Activated CD4-positive, alpha-beta T cell treated with anti-CD3 and anti-CD28 coated beads, Interleukin-2, Interleukin-6, amounts not matched to agents 100 ng/mL and 50 ng/mL, durations not matched to agents 16 hours and 8 hours (primary cell): ENCODE measurements around the gene STT3B.
"Not testable (repeated sequence)": the region's sequence is repeated elsewhere in the genome, so short reads cannot be mapped to it uniquely, and the experiment has no call there.

ENCODE experiments used
- DNase-seq: peaks from one replicate; pipeline ENCODE4 v3.0.0-alpha.2; 2020

The STT3B gene

DNA sequence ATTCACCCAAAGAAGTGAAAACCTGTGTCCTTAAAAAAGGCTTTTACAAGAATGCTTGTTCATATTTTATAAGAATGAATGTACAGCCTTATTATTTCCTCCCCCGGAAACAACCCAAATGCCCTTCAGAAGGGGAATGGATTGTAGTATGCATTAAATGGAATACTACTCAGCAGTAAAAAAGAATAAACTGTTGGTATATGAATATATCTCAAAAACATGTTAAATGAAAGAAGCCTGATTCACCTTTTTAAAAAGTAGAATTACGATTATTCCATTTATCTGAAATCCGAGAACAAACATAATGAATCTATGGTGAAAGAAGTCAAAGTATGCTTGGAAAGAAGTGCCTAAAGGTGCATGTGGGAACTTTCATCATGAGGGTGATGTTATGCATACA, 20.5 kb downstream of the STT3B start:
- DNase-seq = no peak

DNA sequence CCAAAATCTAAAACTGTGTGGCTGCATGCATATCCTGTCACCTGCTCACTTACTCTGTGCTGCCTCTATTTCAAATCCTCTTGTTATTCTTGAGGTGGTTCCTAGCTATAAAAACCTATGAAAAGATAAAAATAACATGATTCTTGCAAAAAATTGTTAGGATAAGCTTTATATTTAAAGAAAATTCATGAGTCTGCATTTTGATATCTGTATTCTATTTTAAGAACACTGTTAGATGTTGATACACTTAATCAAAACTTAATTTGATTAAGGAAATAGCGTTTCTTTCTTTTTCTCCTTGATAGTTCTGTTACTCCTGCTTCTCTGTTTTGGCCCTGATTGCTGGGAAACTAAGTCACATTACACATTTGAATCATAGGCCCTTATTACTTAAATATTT, 22.5 kb downstream of the STT3B start:
- DNase-seq = no peak

- peak; percentile 36 for DNase-seq
Observed at GRCh38 chr3:31559872-31560534, 27.3 kb downstream of the STT3B start.

- DNase-seq = no peak
Observed at GRCh38 chr3:31561891-31562290, 29.2 kb downstream of the STT3B start.

DNA sequence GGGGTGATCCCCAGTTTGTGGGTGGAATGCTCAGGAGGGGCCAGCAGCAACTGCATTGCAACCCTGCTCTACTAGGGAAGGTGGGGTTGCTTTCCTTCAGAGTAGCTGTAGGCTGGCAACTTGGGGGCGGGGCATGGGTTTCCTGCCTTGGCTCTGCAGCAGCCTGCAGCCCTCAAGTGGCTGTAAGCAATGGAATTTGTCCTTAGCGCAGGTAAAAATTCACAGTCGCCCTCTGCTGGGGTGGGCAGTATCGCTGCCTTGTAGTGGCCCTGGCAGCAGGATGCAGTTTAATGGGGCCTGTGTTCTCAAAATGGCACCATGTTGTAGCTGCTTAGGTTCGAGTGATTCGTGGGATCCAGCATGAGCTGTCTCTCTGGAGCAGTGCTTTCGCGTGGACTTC, 29.8 kb downstream of the STT3B start:
- DNase-seq = peak; percentile 31

DNA sequence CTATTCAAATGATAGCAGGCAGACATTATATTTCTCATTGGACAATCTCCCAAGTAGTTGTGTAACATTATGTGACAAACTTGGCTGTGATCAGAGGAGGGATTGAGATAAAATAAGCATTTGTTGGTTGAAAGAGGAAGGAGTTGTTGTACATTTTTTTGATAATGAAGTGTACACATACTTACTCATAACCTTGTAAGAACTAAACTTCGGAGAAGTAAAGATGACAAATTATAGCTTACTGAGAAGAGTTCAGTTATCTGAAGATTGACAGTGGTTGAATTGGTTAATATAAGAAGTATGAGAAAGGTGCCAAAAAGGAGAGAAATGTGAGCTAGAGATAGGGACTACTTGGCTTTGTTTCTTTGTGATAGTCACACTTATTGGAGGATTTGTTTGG, 32.6 kb downstream of the STT3B start:
- DNase-seq = peak; percentile 22

- no peak for DNase-seq
Observed at GRCh38 chr3:31567036-31567435, 34.3 kb downstream of the STT3B start.

- no peak for DNase-seq
Observed at GRCh38 chr3:31568649-31569048, 35.9 kb downstream of the STT3B start.

GRCh38 chr3:31571325-31571724, 38.6 kb downstream of the STT3B start:
- DNase-seq = no peak

GRCh38 chr3:31572236-31573004, 39.7 kb downstream of the STT3B start:
- no peak for DNase-seq

- DNase-seq = no peak
Observed at GRCh38 chr3:31573036-31573779, 40.5 kb downstream of the STT3B start.

- peak; percentile 26 for DNase-seq
Observed at GRCh38 chr3:31575448-31575847, 42.7 kb downstream of the STT3B start.

DNA sequence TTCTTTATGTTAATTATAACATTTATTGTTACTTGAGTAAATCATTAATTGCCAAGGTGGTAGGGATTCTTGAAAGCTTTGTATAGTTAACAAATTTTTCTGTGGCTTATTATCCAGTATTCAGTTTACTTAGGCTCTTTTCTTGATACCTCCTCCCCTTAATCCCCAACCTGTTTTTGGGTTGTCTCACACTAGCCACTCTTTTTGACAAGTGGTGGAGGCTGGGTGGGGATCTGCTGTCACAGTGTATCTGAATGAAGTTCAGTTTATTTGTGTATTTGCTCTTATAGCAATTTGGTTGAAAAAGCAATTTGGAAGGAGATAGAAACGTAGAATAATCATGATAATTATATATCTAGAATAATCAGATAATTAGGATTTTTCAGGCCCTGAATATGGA, 43.8 kb downstream of the STT3B start:
- no peak for DNase-seq

GRCh38 chr3:31577232-31577631, 44.5 kb downstream of the STT3B start:
- no peak for DNase-seq

GRCh38 chr3:31579828-31580227, 47.1 kb downstream of the STT3B start:
- DNase-seq = no peak

DNA sequence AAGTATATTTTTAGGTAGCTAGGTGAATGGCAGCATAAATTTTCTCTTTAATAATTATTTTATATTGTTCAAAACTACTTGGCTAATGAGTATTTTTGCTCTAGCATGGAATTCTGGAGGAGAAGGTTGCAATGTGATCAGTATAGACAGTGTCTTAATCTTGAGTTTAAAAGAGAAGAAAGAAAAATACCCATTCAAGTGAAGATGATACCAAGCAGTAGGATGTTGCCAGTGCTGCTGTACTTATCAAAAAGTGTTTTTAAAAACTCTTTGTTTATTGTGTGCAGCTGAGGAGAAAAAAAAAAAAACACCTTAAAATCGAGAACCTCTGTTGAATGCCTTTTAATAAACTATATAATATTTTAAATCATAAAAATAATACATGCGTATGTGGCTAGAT, 47.9 kb downstream of the STT3B start:
- no peak for DNase-seq

DNA sequence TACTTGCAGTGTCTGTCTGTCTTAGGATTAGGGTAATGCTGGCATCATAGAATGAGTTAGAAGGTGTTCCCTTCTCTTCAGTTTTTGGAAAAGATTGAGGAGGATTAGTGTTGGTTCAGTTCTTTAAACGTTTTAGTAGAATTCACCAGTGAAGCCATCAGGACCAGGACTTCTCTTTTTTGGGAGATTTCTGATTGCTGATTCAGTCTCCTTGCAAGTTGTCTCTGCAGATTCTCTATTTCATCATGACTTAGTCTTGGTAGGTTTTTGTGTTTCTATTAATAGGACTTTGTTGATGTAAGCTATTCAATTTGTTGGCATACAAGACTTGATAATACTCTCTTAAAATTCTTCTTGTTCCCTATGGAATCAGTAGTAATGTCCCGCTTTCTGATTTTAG, 48.9 kb downstream of the STT3B start:
- no peak for DNase-seq

DNA sequence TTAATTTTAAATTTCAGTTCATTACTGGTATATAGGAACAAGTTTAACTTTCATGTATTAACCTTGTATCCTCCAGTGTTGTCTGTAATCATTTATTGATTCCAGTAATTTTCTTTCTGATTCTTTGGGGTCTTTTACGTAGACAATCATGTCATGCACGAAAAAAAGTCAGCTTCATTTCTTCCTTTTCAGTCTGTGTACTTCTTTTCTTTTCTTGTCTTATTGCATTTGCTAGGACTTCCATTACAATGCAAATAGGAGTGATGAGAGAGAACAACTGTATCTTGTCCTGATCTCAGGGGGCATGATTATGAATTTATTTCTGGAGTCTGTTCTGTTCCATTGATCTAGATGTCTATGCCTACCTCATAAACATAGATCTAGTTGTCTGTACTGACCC, 56.5 kb downstream of the STT3B start:
- DNase-seq = no peak

GRCh38 chr3:31590650-31591049, 57.9 kb downstream of the STT3B start:
- DNase-seq = no peak

GRCh38 chr3:31592764-31593163, 60.0 kb downstream of the STT3B start:
- DNase-seq = no peak

- no peak for DNase-seq
Observed at GRCh38 chr3:31596176-31596575, 63.5 kb downstream of the STT3B start.

DNA sequence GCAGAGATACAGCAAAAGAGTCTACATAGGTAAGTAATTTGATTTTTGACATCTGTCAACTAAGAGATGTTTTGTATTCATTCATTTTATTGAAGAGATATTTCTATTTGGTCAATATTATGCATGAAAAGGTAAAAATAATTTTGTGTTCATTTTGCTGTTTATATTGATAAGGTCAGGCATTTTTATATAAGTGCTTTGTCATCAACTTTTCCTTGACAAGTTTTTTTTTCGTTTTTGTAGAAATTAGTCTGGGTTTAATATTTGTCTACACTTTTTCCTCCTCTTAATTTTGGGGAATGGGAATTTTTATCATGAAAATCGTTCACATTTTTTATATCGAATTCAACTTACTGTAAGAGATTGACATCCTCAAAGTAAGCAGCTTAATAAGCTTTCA, 67.7 kb downstream of the STT3B start:
- DNase-seq = no peak

GRCh38 chr3:31605333-31605732, 72.6 kb downstream of the STT3B start:
- DNase-seq = not testable (repeated sequence)

- no peak for DNase-seq
Observed at GRCh38 chr3:31606453-31606852, 73.7 kb downstream of the STT3B start.
